Posterior cingulate gyrus (tissue), 11 donors: Measurements from ENCODE around the gene WNK4.

Experiments used
- DNase-seq, 10 donors: peaks; one replicate each; pipeline versions ENCODE4 v3.0.0 to v3.0.0-alpha.2; 2020 to 2021; ENCODE audit warnings: mixed read lengths in 3 of 10
- intact Hi-C: fragments of 100-400 bp; cut with DNase I; formaldehyde crosslinking; loops from one replicate; pipeline ENCODE4 v1.15.1; 2023

The WNK4 gene

DNA sequence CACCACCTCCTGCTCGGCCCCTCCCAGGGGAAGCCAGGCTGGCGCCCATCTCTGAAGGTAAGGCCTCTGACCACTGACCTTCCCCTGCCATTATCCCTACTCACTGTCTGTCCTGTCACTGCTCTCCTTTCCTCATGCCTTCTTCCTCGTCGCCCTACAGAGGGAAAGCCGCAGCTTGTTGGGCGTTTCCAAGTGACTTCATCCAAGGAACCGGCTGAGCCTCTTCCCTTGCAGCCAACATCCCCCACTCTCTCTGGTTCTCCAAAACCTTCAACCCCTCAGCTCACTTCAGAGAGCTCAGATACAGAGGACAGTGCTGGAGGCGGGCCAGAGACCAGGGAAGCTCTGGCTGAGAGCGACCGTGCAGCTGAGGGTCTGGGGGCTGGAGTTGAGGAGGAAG, 15.1 kb downstream of the WNK4 start:
- DNase-seq: peak in 1 of 10 donors; percentile 47
- intact Hi-C loops: no loop called here

DNA sequence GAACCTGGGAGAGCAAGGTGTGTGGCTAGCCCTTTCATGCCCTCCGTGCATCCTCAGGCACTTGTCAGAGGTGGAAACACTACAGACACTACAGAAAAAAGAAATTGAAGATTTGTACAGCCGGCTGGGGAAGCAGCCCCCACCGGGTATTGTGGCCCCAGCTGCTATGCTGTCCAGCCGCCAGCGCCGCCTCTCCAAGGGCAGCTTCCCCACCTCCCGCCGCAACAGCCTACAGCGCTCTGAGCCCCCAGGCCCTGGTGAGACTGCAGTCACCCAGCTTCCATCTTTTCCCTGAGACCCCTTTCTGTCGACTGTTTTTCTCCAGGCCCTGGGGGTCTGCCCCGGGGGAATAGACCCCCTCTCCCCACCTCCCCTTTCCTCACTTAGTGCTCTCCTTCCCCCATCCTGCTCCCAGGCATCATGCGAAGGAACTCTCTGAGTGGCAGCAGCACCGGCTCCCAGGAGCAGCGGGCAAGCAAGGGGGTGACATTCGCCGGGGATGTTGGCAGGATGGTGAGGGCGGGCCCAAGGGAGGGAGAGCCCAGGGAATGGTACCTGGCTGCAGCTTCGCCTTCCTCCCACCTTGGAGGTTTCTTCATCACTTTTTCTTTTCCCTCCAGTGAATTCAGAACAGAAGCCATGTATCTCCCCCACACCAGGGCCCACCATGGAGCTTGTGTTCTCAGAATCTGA, 15.8 kb downstream of the WNK4 start:
- intact Hi-C loops: no loop called here
- no peak for DNase-seq

DNA sequence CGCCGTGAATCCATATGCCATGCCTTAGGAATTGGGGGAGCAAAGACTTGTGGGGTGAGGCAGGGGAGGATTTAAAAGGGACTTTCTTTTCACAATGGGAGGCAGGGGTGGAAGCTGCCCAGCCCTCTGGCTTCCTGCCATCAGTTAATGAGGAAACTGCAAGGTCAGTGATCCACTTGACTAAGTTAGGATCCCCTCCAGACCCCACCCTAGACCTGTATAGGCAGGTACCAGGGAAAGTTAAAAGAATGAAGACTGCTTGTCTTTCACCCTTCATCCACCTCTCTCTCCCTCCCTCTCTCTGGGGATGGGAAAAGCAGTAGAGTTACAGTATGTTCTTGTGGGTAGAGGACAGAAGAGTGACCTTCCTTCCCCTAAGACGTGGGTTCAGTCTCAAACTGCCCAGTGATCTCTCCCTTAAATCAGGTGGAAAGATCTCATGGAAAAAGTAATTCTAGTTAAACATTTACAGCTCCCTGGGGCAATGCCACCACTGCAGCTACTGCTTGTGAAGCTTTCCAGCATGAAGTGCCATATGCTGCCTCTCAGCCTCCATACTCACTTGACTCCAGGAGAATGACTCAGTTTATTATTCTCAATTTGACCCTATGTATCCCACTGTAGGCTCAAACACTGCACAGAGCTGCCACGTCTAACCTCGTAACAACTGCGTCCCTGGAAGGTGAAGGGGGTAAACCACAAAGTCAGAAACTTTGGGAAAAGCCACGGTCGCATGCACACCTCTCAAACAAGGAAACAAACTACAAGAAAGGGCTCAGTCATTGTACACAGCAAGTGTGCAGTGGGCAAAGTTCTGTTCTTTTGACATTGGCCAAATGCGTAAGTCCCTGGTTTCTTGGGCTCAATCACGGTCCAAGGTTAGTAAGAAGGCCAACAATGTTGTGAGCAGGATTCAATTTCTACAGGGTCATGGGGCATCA, 16.9 kb downstream of the WNK4 start:
- intact Hi-C loops: no loop called here
- no peak for DNase-seq

DNA sequence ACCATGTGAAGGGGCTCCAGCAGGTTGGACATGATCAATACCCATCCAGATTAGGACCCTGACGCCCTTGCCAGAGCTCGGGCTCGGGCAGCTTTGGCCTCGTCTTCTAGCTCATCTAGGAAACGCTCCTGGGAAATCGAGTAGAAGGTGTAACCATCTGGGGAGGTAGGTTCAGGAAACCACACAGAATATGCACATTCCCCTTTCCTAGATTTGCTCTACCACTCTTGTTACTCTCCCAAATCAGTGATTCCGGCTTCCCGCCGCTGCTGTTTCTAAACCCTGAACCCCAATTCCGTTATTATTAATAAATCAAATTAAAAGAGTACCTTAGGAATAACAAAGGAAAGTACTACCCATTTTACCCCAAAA, 17.6 kb downstream of the WNK4 start:
- no peak for DNase-seq
- intact Hi-C loops: no loop called here

DNA sequence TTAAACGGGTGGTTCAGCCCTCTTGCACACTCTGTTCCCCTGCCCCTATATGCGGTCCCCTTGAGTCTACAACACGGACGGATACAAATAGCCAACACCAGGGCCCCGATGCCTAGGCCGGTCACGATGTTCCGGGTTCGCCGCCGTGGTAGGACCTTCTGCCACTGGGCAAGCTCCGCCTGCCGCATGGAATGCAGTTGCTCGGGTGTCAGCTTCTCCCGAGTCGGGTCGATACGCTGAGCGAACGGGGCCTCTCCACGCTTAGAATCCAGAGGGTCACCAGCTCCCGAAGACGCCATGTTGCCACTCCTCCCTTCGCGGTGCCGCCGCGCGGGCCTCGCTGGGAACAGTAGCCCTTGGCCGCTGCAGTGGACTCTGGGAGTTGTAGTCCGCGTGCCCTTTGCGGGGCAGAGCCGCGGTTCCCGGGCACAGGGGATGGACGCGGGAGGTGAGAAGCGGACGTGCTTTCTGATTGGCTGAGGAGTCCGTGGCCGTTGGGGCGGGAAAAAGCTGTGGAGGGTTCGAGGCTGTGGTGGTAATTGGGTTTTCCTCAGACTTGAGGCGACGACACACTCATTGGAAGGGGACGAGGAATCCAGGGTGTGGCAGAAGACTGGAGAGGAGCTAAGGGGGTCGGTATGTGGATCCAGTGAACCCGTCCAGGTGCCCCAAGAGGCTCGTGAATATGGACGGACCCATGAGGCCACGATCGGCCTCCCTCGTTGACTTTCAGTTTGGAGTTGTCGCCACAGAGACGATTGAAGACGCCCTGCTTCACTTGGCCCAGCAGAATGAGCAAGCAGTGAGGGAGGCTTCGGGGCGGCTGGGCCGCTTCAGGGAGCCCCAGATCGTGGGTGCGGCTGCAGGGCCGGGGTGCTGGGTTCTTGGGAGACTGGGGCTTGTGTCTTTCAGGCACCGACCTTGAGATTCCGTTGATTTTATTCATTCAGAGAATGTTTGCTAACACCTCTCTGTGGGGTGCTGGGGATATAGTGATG, 18.3 kb downstream of the WNK4 start, which contains the start of the genes CNTD1 and COA3:
TSS of gene CNTD1 (plus strand) at position 479 of the 998 bp plus-strand sequence. CDS start at position 686, 207 bp downstream.
TSS of gene COA3 (minus strand) at position 322 of the 998 bp plus-strand sequence. CDS start at position 299, 23 bp downstream.
- DNase-seq: peak; percentile 81 to 98 (median 88)
- intact Hi-C loops: no loop called here

DNA sequence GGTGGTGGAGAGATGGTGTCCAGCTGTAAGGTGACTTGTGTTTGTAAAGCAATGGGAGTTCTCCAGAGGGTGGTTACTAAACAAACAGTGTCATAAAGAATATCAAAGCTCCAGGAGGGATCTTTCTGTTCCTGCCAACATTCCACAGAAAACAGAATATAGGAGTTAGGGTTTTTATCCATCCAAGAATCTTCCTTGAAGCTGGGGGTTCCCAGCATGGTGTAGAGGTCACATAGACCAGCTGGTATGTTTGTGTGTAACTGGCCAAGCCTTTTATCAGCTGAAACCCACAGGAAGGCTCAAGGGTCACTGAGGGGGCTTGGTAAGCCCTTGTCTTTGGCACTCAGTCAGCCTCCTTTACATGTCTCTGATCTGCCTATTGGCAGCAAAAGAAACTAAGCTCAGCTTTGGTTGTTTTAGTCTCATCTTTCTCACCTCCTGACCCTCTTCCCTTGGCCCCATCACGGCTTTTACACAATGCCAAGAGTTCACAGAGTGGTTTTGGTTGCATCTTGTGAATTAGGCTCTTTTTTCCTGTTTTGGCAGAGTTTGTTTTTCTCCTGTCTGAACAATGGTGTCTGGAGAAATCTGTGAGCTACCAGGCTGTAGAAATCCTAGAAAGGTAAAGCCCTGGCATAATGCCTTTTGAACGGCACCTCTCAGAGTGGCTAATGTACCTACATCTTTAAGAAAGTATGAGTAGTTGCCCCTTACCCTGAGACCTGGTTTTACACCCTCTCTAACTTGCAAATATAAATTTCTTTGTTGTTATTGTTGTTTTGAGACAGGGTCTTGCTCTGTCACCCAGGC, 22.9 kb downstream of the WNK4 start:
- DNase-seq: no peak
- intact Hi-C loops: no loop called here

DNA sequence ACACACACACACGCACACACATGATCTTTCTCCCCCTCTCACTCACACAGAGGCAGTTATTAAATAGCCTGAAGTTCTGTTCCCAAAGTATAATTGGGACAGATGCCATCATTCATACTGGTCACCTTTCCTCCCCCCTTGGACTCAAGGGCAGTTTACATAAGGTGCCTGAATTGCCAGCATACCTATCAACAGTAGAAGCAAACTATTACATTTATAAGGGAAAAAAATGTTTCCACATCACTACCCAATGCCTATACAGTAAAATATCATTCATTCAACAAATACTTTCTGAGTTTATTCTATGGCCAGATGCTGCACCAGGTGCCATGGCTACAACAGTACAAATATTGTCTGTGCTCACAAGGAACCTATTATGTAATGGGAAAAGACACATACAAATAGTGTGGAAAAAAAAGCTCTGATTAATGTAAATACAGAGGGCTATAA, 24.5 kb downstream of the WNK4 start:
- intact Hi-C loops: no loop called here
- no peak for DNase-seq

DNA sequence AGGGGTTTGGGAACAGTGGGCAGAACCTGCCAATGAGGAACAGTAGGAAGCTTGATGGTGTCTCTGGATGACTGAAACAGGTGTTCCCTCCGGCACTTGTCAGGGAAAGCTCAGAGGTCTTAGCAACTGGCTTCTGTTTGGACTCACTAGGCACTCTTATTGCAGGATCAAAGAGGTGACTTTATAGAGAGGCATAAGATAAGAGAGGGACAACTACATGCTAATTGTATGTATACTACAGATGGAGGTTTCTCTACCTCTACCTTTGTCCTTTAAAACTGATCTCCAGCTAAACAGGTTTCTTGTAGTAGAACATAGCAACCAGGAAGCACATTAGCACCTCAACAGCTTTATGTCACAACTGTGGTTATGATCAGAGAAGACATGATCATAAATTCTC, 25.8 kb downstream of the WNK4 start:
- DNase-seq: no peak
- intact Hi-C loops: no loop called here

DNA sequence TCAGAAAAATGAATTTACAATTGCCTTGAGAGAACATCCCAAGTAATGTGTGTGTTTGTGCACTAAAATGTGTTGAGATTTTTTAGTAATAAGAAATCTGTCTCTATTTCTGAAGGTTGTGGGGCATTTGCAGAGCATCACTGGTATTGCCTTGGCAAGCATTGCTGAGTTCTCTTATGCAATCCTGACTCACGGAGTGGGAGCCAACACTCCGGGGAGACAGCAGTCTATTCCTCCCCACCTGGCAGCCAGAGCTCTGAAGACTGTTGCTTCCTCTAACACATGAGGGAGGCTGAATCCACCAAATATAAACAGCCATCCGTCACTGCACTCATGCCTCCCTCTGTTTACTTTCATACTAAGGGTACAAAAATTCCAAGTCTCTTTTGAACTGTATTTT, 28.8 kb downstream of the WNK4 start:
- DNase-seq: peak in 7 of 10 donors; percentile 44 to 91 (median 59)
- intact Hi-C loops: no loop called here

DNA sequence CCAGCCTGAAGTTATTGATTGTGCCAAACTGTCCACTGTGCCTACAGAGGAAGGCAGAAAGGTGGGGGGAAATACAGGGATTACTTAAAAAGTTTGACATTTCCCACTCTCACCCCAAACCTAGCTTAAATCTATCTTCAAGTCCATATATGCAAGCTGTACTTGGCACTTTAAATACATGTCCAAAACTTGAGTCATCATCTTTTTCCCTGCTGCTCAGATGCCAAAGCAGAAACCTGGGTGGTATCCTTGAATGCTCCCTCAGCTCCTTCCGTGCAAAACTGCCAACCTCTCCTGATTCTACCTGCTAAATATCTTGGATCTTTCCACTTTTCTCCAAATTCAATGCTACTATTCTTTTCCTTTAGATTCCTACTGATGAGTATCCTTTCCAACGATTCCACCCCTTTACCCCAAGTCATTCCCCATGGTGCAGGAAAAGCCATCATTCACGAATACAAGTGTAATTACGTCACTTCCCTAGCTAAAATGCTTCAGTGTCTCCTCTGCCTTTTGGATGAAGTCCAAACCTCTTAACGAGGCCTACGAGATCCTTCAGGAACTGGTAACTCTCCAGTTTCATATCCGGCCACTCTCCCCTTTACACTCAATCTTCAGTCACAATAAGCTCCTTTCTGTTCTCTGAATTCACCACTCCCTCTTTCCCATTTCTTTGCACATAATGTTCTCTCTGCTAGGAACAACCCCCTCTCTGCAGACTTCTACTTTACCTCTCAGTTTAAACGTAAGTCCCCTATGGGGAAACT, 34.4 kb downstream of the WNK4 start:
- no peak for DNase-seq
- intact Hi-C loops: no loop called here

DNA sequence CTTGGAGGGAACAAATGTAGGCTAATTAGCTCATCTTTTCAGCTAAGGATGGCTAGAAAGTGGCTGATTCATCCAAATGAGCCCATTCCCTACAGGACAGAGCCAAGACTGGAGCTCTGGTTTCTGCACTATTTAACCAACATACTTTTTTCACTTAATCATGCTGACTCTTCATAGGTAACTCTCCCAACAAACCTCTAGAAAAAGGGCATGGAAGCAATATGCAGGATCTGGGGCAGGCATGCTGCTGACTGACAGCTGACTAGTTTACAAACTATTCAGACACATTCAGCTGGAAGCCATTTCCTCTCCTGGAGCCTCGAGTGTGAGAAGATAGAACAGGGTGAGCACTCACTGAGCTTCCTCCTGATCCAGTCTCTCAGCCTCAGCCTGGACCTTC, 37.5 kb downstream of the WNK4 start:
- intact Hi-C loops: no loop called here
- DNase-seq: no peak

DNA sequence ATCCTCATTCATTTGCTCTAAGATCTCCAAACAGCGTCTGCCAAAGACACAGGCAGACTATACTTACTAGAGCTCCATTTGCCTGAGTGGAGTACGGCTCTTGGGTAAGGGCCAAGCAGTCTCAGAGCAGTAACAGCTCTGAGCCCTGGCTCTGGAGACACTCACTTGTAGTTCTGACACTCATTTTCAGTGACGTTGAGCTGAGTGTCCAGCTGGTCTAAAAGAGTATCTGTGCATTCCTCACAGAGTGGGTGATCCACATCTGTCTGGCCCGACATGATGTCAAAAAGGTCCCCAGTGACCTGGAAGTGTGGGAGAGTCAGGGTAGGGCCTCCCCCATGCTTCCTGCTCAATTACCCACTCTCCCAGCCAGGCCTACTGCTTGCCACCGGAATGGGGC, 38.0 kb downstream of the WNK4 start:
- intact Hi-C loops: no loop called here
- no peak for DNase-seq

DNA sequence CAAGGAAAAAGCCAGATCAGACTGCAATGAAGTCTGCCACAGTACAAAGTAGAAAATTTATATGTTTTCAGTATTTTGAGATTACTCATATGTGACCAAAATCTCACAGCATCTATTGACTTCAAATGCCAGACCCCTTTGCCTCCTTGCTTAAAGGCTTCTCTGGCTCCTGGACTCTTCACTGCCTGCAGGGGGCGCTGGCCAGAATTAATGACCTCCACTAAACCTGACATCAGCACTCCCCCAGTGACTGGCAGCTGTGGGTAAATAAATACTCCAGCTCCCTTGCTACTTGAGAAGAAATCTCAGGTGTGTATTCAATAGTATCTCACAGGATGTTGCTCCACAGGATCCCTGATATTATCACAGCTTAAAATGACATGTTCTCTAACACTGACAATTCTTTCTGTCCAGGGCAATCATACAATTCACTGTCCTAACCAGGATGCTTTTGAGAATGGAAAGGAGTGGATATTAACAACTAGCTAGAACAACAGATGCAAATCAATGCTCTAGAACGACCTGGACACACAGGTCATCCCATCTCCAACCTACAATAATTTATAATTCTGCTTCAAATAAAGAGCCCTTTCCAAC, 39.6 kb downstream of the WNK4 start:
- DNase-seq: no peak
- intact Hi-C loops: loop anchor here (10.0 kb wide), 1 partner anchor 95 kb away; no protein-coding TSS in a partner anchor

DNA sequence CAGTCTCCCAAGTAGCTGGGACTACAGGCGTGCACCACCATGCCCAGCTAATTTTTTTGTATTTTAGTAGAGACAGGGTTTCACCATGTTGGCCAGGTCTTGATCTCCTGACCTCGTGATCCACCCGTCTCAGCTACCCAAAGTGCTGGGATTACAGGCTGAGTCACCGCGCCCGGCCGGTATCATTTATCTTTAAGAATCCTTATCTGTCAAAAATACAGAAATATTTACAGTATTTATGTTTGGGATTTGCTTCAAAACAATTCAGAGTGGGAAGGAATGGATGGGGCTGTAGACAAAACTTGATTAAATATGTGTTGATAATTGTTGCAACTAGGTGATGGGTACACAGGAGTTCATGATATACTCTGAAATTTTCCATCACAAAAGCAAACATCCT, 40.8 kb downstream of the WNK4 start:
- intact Hi-C loops: loop anchor here (10.0 kb wide), 1 partner anchor 96 kb away; no protein-coding TSS in a partner anchor
- no peak for DNase-seq

DNA sequence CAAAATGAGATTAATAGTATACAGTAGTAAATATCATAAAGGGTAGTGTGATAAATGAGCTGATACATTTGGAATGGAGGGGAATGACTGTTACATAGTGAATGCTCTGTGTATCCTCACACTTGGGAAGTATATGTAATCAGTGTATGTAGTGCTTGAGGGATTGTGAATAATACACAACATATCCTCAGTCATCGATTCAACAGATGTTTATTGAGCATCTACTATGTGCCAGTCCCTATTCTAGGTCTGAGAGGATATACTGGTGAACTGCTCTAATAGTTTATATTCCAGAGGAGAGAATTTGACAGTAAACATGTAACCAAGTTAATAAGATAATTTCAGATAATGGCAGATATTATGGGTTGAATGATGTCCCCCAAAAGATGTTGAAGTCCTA, 47.1 kb downstream of the WNK4 start:
- intact Hi-C loops: loop anchor here (10.0 kb wide), 1 partner anchor 103 kb away; no protein-coding TSS in a partner anchor
- no peak for DNase-seq

DNA sequence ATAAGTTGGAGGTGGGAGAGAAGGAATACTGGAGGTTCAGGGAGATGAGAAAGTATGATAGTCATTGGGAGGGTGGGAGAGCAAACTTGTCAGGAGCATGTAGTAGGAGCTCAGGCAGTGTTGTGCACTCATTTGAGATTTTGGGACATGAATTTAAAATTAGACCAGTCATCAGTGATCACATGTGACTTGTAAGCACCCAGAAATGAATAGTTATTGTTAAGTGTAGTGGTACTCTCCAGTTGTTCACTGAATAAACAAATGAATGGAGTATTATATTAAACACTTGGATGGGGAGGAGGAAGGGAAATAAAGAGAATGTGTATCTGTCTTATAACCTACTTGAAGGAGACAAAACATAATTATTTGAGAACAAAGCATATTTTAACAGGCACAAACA, 50.6 kb downstream of the WNK4 start:
- DNase-seq: no peak
- intact Hi-C loops: no loop called here

DNA sequence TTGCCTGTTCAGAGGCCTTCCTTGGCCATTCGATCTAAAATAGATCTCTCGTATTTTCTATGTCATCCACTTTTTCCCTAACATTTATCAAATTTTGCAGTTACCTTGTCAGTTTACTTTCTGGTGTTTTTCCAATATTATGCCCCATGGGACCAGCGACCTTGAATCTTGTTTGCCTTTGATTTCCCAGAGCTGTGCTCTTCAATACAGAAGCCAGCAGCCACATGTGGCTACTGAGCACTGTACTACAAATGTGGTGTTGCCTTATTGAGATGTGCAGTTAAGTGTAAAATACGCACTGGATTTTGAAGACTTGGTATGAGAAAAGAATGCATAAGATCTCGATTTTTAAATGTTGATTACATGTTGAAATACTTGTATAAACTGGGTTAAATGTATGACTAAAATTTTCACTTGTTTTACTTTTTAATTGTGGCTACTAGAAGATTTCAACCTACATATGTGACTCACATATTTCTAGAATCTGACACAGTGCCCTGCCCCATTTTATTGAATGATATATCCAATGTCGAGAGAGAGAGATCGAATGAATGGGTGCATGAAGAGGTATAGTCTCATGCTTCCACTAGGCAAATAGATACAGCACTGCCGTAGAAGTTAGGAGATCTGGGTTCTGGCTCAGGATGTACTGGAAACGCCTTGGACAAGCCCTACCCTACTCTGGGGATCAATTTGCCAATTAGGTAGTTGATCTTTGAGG, 52.0 kb downstream of the WNK4 start:
- intact Hi-C loops: no loop called here
- no peak for DNase-seq
